Dendritic cell treated with granulocyte-macrophage colony-stimulating factor and Interleukin-4, amounts not matched to agents 40 ng/mL and 50 ng/mL, for 4 days (primary cell): ENCODE data around the gene UGT1A1.
"Not testable (repeated sequence)": the region's sequence is repeated elsewhere in the genome, so short reads cannot be mapped to it uniquely, and the experiment has no call there.

Experiments
- H3K27ac Mint-ChIP-seq: one replicate; pipeline ENCODE4 v1.8.0; 2022; ENCODE audit warnings: mild to moderate bottlenecking, mixed read lengths
- H3K27me3 Mint-ChIP-seq: one replicate; pipeline ENCODE4 v1.8.0; 2022; ENCODE audit warnings: mild to moderate bottlenecking, mixed read lengths
- H3K36me3 Mint-ChIP-seq: one replicate; pipeline ENCODE4 v1.8.0; 2022; ENCODE audit warnings: low read depth, mixed read lengths
- H3K4me1 Mint-ChIP-seq: one replicate; pipeline ENCODE4 v1.8.0; 2022; ENCODE audit warnings: low read depth, mixed read lengths
- H3K4me3 Mint-ChIP-seq: one replicate; pipeline ENCODE4 v1.8.0; 2022; ENCODE audit warnings: mild to moderate bottlenecking, moderate library complexity, mixed read lengths
- H3K9me3 Mint-ChIP-seq: one replicate; pipeline ENCODE4 v1.8.0; 2022; ENCODE audit warnings: mixed read lengths
- intact Hi-C: fragments of 100-400 bp; cut with micrococcal nuclease; formaldehyde crosslinking; loops from one replicate; pipeline ENCODE4 v1.15.0; 2022

Gene UGT1A1

GRCh38 chr2:233746475-233747282 lies 13.4 kb upstream of the UGT1A1 start:
- no peak overlapping the region for H3K4me3 Mint-ChIP-seq
- H3K36me3 Mint-ChIP-seq: no peaks in the 10 kb centered on the region
- intact Hi-C loops: no loop called here
- no peak overlapping the region for H3K27ac Mint-ChIP-seq
- H3K4me1 Mint-ChIP-seq: no peaks in the 10 kb centered on the region
- H3K27me3 Mint-ChIP-seq: peaks cover 6% of the 10 kb centered on the region
- peaks cover 24% of the 10 kb centered on the region for H3K9me3 Mint-ChIP-seq

GRCh38 chr2:233747283-233747544 lies 12.9 kb upstream of the UGT1A1 start:
- Mint-ChIP-seq H3K27ac (no peak overlapping the region), H3K27me3 (peaks cover 6% of the 10 kb centered on the region), H3K4me1 (no peaks in the 10 kb centered on the region), H3K4me3 (no peak overlapping the region), H3K9me3 (peaks cover 29% of the 10 kb centered on the region), H3K36me3 (no peaks in the 10 kb centered on the region)
- intact Hi-C loops: no loop called here

- H3K4me3 Mint-ChIP-seq, intact Hi-C loops, H3K36me3 Mint-ChIP-seq, H3K27me3 Mint-ChIP-seq, H3K4me1 Mint-ChIP-seq, H3K27ac Mint-ChIP-seq: not testable (repeated sequence)
- peaks cover 29% of the 10 kb centered on the region for H3K9me3 Mint-ChIP-seq
Measured at GRCh38 chr2:233750689-233751088, 9.4 kb upstream of the UGT1A1 start.

GRCh38 chr2:233751212-233752009 lies 8.7 kb upstream of the UGT1A1 start:
- H3K27me3 Mint-ChIP-seq, H3K4me3 Mint-ChIP-seq, H3K27ac Mint-ChIP-seq, H3K36me3 Mint-ChIP-seq, H3K4me1 Mint-ChIP-seq, intact Hi-C loops: not testable (repeated sequence)
- peaks cover 29% of the 10 kb centered on the region for H3K9me3 Mint-ChIP-seq

- H3K27me3 Mint-ChIP-seq: peaks cover 2% of the 10 kb centered on the region
- H3K9me3 Mint-ChIP-seq: peaks cover 21% of the 10 kb centered on the region
- intact Hi-C loops: no loop called here
- H3K4me3 Mint-ChIP-seq: no peak overlapping the region
- no peak overlapping the region for H3K27ac Mint-ChIP-seq
- H3K36me3 Mint-ChIP-seq: no peaks in the 10 kb centered on the region
- no peaks in the 10 kb centered on the region for H3K4me1 Mint-ChIP-seq
Measured at GRCh38 chr2:233754872-233755611, 5.0 kb upstream of the UGT1A1 start.

DNA sequence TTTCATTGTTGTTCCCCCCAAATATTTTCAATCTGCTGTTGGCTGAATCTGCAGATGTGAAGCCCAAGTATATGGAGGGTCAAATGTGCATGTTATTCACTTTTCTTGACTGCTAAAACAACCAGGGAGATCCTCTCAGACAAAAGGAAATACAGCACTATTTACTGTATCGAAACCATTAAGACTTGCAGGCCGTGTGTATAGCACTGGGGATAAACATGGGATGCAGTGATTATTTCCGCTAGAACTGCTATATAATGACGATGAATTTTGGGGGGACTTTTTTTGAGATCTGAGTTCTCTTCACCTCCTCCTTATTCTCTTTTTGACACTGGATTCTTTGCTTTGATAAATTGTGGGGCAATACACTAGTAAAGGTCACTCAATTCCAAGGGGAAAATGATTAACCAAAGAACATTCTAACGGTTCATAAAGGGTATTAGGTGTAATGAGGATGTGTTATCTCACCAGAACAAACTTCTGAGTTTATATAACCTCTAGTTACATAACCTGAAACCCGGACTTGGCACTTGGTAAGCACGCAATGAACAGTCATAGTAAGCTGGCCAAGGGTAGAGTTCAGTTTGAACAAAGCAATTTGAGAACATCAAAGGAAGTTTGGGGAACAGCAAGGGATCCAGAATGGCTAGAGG lies 3.5 kb upstream of the UGT1A1 start:
- peaks cover 2% of the 10 kb centered on the region for H3K27me3 Mint-ChIP-seq
- no peaks in the 10 kb centered on the region for H3K36me3 Mint-ChIP-seq
- no peak overlapping the region for H3K27ac Mint-ChIP-seq

GRCh38 chr2:233758141-233758540 lies 1.9 kb upstream of the UGT1A1 start:
- intact Hi-C loops: no loop called here
- peaks cover 2% of the 10 kb centered on the region for H3K27me3 Mint-ChIP-seq
- H3K9me3 Mint-ChIP-seq: no peaks in the 10 kb centered on the region
- no peak overlapping the region for H3K4me3 Mint-ChIP-seq
- H3K4me1 Mint-ChIP-seq: no peaks in the 10 kb centered on the region
- H3K27ac Mint-ChIP-seq: no peak overlapping the region
- no peaks in the 10 kb centered on the region for H3K36me3 Mint-ChIP-seq

More for the DNA sequence above, 3.5 kb upstream of the UGT1A1 start:
- Mint-ChIP-seq H3K9me3 (peaks cover 6% of the 10 kb centered on the region), H3K4me3 (no peak overlapping the region), H3K4me1 (no peaks in the 10 kb centered on the region)
- intact Hi-C loops: no loop called here

- H3K27me3 Mint-ChIP-seq: peaks cover 4% of the 10 kb centered on the region
- intact Hi-C loops: no loop called here
- no peaks in the 10 kb centered on the region for H3K9me3 Mint-ChIP-seq
- H3K4me1 Mint-ChIP-seq: no peaks in the 10 kb centered on the region
- no peak overlapping the region for H3K27ac Mint-ChIP-seq
- no peak overlapping the region for H3K4me3 Mint-ChIP-seq
- no peaks in the 10 kb centered on the region for H3K36me3 Mint-ChIP-seq
Measured at GRCh38 chr2:233758849-233759248, 1.2 kb upstream of the UGT1A1 start.

DNA sequence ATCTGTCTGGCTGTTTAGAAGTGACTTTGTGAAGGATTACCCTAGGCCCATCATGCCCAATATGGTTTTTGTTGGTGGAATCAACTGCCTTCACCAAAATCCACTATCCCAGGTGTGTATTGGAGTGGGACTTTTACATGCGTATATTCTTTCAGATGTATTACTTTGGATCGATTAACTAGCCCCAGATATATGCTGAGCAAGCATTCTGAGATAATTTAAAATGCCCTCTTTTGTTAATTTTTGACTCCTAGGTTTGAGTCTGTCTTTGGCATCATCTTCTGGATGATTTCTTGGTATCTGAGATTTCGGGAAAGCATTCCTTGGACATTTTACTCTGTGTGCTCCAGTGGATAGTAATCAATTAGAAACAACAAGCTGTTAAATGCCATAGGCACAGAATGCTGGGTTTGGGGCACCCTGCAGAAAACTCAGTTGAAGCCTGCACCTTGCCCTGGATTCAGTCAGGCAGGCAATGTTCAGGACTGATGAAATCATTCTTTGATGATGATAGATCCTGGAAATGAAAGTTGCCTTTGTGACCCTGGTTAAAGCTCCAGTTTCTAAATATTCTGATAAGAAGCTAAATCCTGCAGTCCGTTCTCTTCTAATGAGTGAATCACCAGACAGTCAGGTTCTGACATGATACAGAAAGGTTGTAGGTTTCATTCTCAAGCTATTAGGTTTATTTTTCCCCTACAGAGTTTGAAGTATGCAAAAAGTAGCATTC lies 1.1 kb downstream of the UGT1A1 start:
- H3K27ac Mint-ChIP-seq: no peak overlapping the region
- no peak overlapping the region for H3K4me3 Mint-ChIP-seq
- peaks cover 3% of the 10 kb centered on the region for H3K9me3 Mint-ChIP-seq
- H3K4me1 Mint-ChIP-seq: no peaks in the 10 kb centered on the region
- intact Hi-C loops: no loop called here
- H3K27me3 Mint-ChIP-seq: peaks cover 7% of the 10 kb centered on the region
- no peaks in the 10 kb centered on the region for H3K36me3 Mint-ChIP-seq

DNA sequence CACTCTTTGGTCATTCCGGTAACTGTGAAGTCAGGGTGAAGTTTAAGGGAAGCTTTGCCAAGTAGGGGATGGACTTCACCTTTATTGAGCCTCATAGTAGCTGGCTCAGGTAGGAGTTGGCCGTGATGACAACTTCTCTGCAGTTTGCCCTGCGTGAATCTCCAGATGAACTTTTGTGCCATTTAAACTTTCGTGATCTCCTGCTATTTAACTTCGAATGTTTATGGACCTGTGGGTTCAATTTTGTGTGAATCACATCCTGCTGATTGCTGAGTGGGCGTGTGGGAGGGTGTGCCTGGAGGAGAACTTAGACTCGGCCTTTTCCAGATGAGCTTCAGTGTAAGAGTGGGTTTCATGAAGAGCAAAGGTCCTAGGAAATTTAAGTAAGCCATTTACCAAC lies 4.2 kb downstream of the UGT1A1 start:
- peaks cover 8% of the 10 kb centered on the region for H3K9me3 Mint-ChIP-seq

GRCh38 chr2:233764761-233765160 lies 4.7 kb downstream of the UGT1A1 start:
- Mint-ChIP-seq H3K4me1 (no peaks in the 10 kb centered on the region), H3K27me3 (peaks cover 7% of the 10 kb centered on the region), H3K9me3 (peaks cover 8% of the 10 kb centered on the region), H3K27ac (no peak overlapping the region), H3K36me3 (no peaks in the 10 kb centered on the region), H3K4me3 (no peak overlapping the region)
- intact Hi-C loops: no loop called here

More for the DNA sequence above, 4.2 kb downstream of the UGT1A1 start:
- H3K36me3 Mint-ChIP-seq: no peaks in the 10 kb centered on the region
- H3K27ac Mint-ChIP-seq: no peak overlapping the region
- H3K4me1 Mint-ChIP-seq: no peaks in the 10 kb centered on the region
- no peak overlapping the region for H3K4me3 Mint-ChIP-seq
- peaks cover 7% of the 10 kb centered on the region for H3K27me3 Mint-ChIP-seq
- intact Hi-C loops: no loop called here

DNA sequence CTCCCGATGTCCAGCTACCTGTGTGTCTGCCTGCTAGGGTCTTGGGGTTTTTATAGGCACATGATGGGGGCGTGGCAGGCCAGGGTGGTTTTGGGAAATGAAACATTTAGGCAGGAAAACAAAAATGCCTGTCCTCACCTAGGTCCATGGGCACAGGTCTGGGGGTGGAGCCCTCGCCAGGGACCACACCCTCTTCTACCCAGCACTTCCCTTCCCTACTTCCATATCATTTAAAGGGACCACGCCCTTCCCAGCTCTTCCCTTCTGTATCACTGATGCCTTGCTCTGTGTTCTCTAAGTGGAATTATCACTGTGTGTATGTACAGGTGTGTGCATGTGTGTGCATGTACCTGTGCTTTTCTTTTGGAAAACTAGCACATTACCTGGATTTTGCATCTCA lies 6.3 kb downstream of the UGT1A1 start:
- no peak overlapping the region for H3K27ac Mint-ChIP-seq
- no peaks in the 10 kb centered on the region for H3K4me1 Mint-ChIP-seq
- peaks cover 8% of the 10 kb centered on the region for H3K9me3 Mint-ChIP-seq
- peaks cover 7% of the 10 kb centered on the region for H3K27me3 Mint-ChIP-seq
- no peaks in the 10 kb centered on the region for H3K36me3 Mint-ChIP-seq
- H3K4me3 Mint-ChIP-seq: no peak overlapping the region
- intact Hi-C loops: no loop called here

- H3K9me3 Mint-ChIP-seq: peaks cover 8% of the 10 kb centered on the region
- intact Hi-C loops: no loop called here
- H3K27me3 Mint-ChIP-seq: peaks cover 7% of the 10 kb centered on the region
- no peak overlapping the region for H3K4me3 Mint-ChIP-seq
- H3K4me1 Mint-ChIP-seq: no peaks in the 10 kb centered on the region
- H3K27ac Mint-ChIP-seq: no peak overlapping the region
- H3K36me3 Mint-ChIP-seq: no peaks in the 10 kb centered on the region
Measured at GRCh38 chr2:233768076-233768475, 8.0 kb downstream of the UGT1A1 start.
